ENCODE measurements around the gene CLPTM1L.
"Not testable (repeated sequence)": the region's sequence is repeated elsewhere in the genome, so short reads cannot be mapped to it uniquely, and the experiment has no call there.

CLPTM1L gene

DNA sequence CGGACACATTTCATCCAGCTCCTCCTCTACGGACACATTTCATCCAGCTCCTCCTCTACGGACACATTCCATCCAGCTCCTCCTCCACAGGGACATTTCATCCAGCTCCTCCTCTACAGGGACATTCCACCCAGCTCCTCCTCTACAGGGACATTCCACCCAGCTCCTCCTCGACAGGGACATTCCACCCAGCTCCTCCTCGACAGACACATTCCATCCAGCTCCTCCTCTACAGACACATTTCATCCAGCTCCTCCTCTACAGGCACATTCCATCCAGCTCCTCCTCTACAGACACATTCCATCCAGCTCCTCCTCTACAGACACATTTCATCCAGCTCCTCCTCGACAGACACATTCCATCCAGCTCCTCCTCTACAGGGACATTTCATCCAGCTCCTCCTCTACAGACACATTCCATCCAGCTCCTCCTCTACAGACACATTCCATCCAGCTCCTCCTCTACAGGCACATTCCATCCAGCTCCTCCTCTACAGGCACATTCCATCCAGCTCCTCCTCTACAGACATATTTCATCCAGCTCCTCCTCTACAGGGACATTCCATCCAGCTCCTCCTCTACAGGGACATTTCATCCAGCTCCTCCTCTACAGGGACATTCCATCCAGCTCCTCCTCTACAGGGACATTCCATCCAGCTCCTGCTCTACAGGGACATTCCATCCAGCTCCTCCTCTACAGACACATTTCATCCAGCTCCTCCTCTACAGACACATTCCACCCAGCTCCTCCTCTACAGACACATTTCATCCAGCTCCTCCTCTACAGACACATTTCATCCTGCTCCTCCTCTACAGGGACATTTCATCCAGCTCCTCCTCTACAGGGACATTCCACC lies 17.8 kb downstream of the CLPTM1L start:
- H3K4me1 ChIP-seq (ENCODE audit: control insufficient read depth, insufficient read depth, low read length); H3K27me3 ChIP-seq (ENCODE audit: control insufficient read depth, insufficient read depth, low read length); H3K9ac ChIP-seq (ENCODE audit: low read depth, low read length); H3K4me3 ChIP-seq (ENCODE audit: low read depth, low read length); H3K9me3 ChIP-seq (ENCODE audit: control insufficient read depth, insufficient read depth, low read length): not testable (repeated sequence)
- peaks cover 56% of the 10 kb centered on the region for H3K36me3 ChIP-seq (ENCODE audit: control insufficient read depth, insufficient read depth, low read length)

DNA sequence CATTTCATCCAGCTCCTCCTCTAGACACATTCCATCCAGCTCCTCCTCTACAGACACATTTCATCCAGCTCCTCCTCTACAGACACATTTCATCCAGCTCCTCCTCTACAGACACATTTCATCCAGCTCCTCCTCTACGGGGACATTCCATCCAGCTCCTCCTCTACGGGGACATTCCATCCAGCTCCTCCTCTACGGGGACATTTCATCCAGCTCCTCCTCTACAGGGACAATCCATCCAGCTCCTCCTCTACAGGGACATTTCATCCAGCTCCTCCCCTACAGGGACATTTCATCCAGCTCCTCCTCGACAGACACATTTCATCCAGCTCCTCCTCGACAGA lies 18.4 kb downstream of the CLPTM1L start:
- H3K4me1 ChIP-seq (ENCODE audit: control insufficient read depth, insufficient read depth, low read length); H3K9me3 ChIP-seq (ENCODE audit: control insufficient read depth, insufficient read depth, low read length); H3K4me3 ChIP-seq (ENCODE audit: low read depth, low read length); H3K9ac ChIP-seq (ENCODE audit: low read depth, low read length); H3K27me3 ChIP-seq (ENCODE audit: control insufficient read depth, insufficient read depth, low read length): not testable (repeated sequence)
- peaks cover 56% of the 10 kb centered on the region for H3K36me3 ChIP-seq (ENCODE audit: control insufficient read depth, insufficient read depth, low read length)

DNA sequence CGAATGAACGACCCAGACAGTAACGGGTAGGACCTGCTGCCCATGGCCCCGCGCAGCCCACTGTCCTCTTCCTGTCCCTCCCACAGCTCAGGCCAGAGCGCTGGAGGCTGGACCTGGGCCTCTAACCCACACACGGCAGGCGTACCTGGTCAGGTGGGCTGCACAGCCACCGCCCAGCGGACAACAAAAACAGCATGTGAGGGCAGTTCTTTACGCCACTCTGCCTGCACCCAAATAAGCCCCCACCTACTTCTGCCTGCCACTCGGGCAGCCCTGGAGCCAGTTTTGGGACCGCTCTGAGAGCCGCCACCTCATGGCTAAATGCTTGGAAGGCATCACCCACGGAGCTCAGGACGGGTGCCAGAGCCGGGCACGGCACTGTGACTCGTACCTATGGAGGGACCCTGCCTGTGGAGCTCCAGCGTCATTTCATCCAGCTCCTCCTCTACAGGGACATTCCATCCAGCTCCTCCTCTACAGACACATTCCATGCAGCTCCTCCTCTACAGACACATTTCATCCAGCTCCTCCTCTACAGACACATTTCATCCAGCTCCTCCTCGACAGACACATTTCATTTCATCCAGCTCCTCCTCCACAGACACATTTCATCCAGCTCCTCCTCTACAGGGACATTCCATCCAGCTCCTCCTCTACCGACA lies 18.9 kb downstream of the CLPTM1L start:
- no peaks in the 10 kb centered on the region for H3K27me3 ChIP-seq (ENCODE audit: control insufficient read depth, insufficient read depth, low read length)
- no peaks in the 10 kb centered on the region for H3K9me3 ChIP-seq (ENCODE audit: control insufficient read depth, insufficient read depth, low read length)
- H3K4me1 ChIP-seq (ENCODE audit: control insufficient read depth, insufficient read depth, low read length), result no peaks in the 10 kb centered on the region
- H3K4me3 ChIP-seq (ENCODE audit: low read depth, low read length), result no peak overlapping the region
- peaks cover 57% of the 10 kb centered on the region for H3K36me3 ChIP-seq (ENCODE audit: control insufficient read depth, insufficient read depth, low read length)
- no peak overlapping the region for H3K9ac ChIP-seq (ENCODE audit: low read depth, low read length)

GRCh38 chr5:1325191-1325741 lies 19.6 kb downstream of the CLPTM1L start:
- Histone ChIP-seq H3K9ac (ENCODE audit: low read depth, low read length) (no peak overlapping the region), H3K4me3 (ENCODE audit: low read depth, low read length) (no peak overlapping the region), H3K27me3 (ENCODE audit: control insufficient read depth, insufficient read depth, low read length) (no peaks in the 10 kb centered on the region), H3K4me1 (ENCODE audit: control insufficient read depth, insufficient read depth, low read length) (no peaks in the 10 kb centered on the region), H3K36me3 (ENCODE audit: control insufficient read depth, insufficient read depth, low read length) (peaks cover 57% of the 10 kb centered on the region), H3K9me3 (ENCODE audit: control insufficient read depth, insufficient read depth, low read length) (no peaks in the 10 kb centered on the region)

DNA sequence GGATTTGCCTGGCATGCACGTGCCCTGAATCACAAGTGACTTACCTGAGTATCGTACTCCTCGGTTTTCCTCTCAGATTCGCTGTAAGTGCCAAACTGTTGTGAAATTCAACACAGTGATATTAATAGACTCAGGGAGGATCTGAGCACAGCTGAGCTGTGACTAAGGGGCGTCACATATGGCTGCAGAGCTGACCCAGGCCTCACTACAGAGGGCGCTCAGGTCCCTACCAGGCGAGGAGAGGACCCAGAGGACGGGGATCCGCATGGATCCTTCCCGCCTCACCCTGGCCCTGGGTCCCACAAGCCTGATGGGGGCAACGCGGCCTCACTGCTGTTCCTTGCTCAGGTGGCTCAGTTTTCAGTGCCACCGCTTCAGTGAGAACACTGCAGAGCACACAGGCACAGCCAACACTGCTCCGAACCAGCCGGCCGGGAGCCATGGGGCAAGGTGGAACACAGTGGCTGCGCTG lies 20.1 kb downstream of the CLPTM1L start:
- H3K36me3 ChIP-seq (ENCODE audit: control insufficient read depth, insufficient read depth, low read length), result peaks cover 57% of the 10 kb centered on the region

GRCh38 chr5:1324301-1324700 lies 20.6 kb downstream of the CLPTM1L start:
- Histone ChIP-seq H3K36me3 (ENCODE audit: control insufficient read depth, insufficient read depth, low read length) (peaks cover 59% of the 10 kb centered on the region), H3K9ac (ENCODE audit: low read depth, low read length) (no peak overlapping the region), H3K4me1 (ENCODE audit: control insufficient read depth, insufficient read depth, low read length) (no peaks in the 10 kb centered on the region)

More for the DNA sequence above, 20.1 kb downstream of the CLPTM1L start:
- no peak overlapping the region for H3K9ac ChIP-seq (ENCODE audit: low read depth, low read length)
- H3K4me3 ChIP-seq (ENCODE audit: low read depth, low read length), result no peak overlapping the region
- no peaks in the 10 kb centered on the region for H3K4me1 ChIP-seq (ENCODE audit: control insufficient read depth, insufficient read depth, low read length)
- no peaks in the 10 kb centered on the region for H3K9me3 ChIP-seq (ENCODE audit: control insufficient read depth, insufficient read depth, low read length)
- no peaks in the 10 kb centered on the region for H3K27me3 ChIP-seq (ENCODE audit: control insufficient read depth, insufficient read depth, low read length)

DNA sequence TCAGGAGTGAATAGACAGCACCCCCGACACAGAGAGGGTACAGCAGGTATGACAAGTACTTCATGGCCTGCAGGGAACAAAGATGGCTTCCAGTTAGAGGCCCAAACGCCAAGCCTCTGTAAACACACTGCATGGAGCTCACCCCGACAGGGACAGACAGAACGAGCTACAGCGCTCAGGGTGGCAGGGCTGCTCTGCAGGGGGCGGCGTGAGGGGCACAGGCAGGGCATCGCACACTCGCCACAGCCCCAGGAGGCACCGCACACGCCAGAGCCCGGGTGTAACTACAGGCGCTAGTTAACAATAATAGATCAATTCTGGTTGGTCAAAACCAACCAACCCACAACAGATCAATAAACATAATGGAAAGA lies 21.1 kb downstream of the CLPTM1L start:
- Histone ChIP-seq H3K4me1 (ENCODE audit: control insufficient read depth, insufficient read depth, low read length) (no peaks in the 10 kb centered on the region), H3K9me3 (ENCODE audit: control insufficient read depth, insufficient read depth, low read length) (no peaks in the 10 kb centered on the region), H3K4me3 (ENCODE audit: low read depth, low read length) (no peak overlapping the region), H3K36me3 (ENCODE audit: control insufficient read depth, insufficient read depth, low read length) (peaks cover 59% of the 10 kb centered on the region), H3K9ac (ENCODE audit: low read depth, low read length) (no peak overlapping the region), H3K27me3 (ENCODE audit: control insufficient read depth, insufficient read depth, low read length) (no peaks in the 10 kb centered on the region)

More at GRCh38 chr5:1324301-1324700, 20.6 kb downstream of the CLPTM1L start:
- no peak overlapping the region for H3K4me3 ChIP-seq (ENCODE audit: low read depth, low read length)
- no peaks in the 10 kb centered on the region for H3K9me3 ChIP-seq (ENCODE audit: control insufficient read depth, insufficient read depth, low read length)
- no peaks in the 10 kb centered on the region for H3K27me3 ChIP-seq (ENCODE audit: control insufficient read depth, insufficient read depth, low read length)

- Histone ChIP-seq H3K9me3 (ENCODE audit: control insufficient read depth, insufficient read depth, low read length) (no peaks in the 10 kb centered on the region), H3K36me3 (ENCODE audit: control insufficient read depth, insufficient read depth, low read length) (peaks cover 64% of the 10 kb centered on the region), H3K4me3 (ENCODE audit: low read depth, low read length) (no peak overlapping the region), H3K9ac (ENCODE audit: low read depth, low read length) (no peak overlapping the region), H3K27me3 (ENCODE audit: control insufficient read depth, insufficient read depth, low read length) (no peaks in the 10 kb centered on the region), H3K4me1 (ENCODE audit: control insufficient read depth, insufficient read depth, low read length) (no peaks in the 10 kb centered on the region)
Observed at GRCh38 chr5:1322955-1323802, 21.7 kb downstream of the CLPTM1L start.

DNA sequence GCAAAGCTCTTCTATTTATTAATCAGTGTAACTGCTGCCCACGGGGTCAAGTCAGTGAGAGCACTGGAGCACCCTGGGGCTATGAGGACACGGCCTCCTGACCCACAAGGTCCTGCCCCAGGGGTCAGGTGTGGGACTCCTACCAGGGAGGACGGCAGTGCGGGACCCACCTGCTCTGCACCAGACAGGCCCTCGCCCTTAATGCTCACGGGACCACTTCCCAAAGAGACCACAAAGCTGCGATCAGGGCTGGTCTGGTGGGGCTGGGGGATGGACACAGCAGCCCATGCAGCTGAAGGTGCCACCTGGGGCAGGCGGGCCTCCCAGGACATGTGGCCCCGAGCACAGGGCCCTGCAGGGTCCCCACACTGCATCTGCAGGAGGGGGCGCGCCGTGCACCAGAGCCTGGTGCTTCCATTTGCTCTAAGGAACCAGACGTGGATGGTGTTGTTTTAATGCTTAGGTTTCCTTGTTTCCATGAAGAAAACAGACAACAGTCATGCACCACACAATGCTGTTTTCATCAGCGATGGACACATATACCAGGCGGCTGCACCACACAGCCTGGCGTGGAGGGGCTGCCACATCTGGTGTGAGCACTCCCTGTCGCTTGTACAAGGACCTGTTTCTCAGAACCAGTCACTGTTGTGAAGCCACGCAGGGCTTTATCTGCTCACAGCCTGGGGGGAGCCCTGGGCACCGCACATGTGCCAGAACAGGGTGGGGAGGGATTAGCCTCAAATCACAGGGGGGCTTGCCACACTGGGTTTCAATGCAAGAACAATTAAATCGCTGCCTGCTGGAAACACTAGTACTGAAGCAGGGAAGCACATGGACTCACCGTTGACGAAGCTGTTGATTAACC lies 22.6 kb downstream of the CLPTM1L start:
- Histone ChIP-seq H3K4me3 (ENCODE audit: low read depth, low read length) (no peak overlapping the region), H3K4me1 (ENCODE audit: control insufficient read depth, insufficient read depth, low read length) (no peaks in the 10 kb centered on the region), H3K27me3 (ENCODE audit: control insufficient read depth, insufficient read depth, low read length) (no peaks in the 10 kb centered on the region), H3K36me3 (ENCODE audit: control insufficient read depth, insufficient read depth, low read length) (peaks cover 68% of the 10 kb centered on the region), H3K9ac (ENCODE audit: low read depth, low read length) (no peak overlapping the region), H3K9me3 (ENCODE audit: control insufficient read depth, insufficient read depth, low read length) (no peaks in the 10 kb centered on the region)

GRCh38 chr5:1321576-1321975 lies 23.3 kb downstream of the CLPTM1L start:
- H3K9ac ChIP-seq (ENCODE audit: low read depth, low read length), result no peak overlapping the region
- no peaks in the 10 kb centered on the region for H3K9me3 ChIP-seq (ENCODE audit: control insufficient read depth, insufficient read depth, low read length)
- H3K4me1 ChIP-seq (ENCODE audit: control insufficient read depth, insufficient read depth, low read length), result peaks cover 2% of the 10 kb centered on the region
- no peaks in the 10 kb centered on the region for H3K27me3 ChIP-seq (ENCODE audit: control insufficient read depth, insufficient read depth, low read length)
- H3K36me3 ChIP-seq (ENCODE audit: control insufficient read depth, insufficient read depth, low read length), result peaks cover 68% of the 10 kb centered on the region
- no peak overlapping the region for H3K4me3 ChIP-seq (ENCODE audit: low read depth, low read length)
